GM18505 (cell line): Measurements from ENCODE around the gene SIK2.

Source experiments
- ATAC-seq: cut with Tn5 transposase; IDR thresholded peaks from one replicate; pipeline ENCODE4 v1.9.1; 2021; ENCODE audit not compliant: unreplicated experiment
- POLR2A ChIP-seq: IDR thresholded peaks from 4 replicates; pipeline ENCODE4 v1.6.1; 2011; ENCODE audit warnings: borderline replicate concordance; ENCODE audit not compliant: insufficient read depth, insufficient read length; ENCODE audit errors: extremely low read depth

SIK2 gene

GRCh38 chr11:111620518-111620917 lies 18.3 kb downstream of the SIK2 start:
- TF ChIP-seq POLR2A = no peak
- ATAC-seq = no peak

GRCh38 chr11:111623527-111624030 lies 21.3 kb downstream of the SIK2 start:
- no peak for TF ChIP-seq POLR2A

GRCh38 chr11:111624608-111625007 lies 22.4 kb downstream of the SIK2 start:
- no peak for TF ChIP-seq POLR2A
- ATAC-seq = no peak

More at GRCh38 chr11:111623527-111624030, 21.3 kb downstream of the SIK2 start:
- ATAC-seq = no peak

GRCh38 chr11:111627591-111627990 lies 25.3 kb downstream of the SIK2 start:
- TF ChIP-seq POLR2A = no peak
- ATAC-seq = no peak

- TF ChIP-seq POLR2A = no peak
- ATAC-seq = no peak
These were observed 27.2 kb downstream of the SIK2 start for GRCh38 chr11:111629499-111629898.

- no peak for ATAC-seq
- TF ChIP-seq POLR2A = no peak
These were observed 28.9 kb downstream of the SIK2 start for GRCh38 chr11:111631024-111631665.

- no peak for TF ChIP-seq POLR2A
- no peak for ATAC-seq
These were observed 29.4 kb downstream of the SIK2 start for GRCh38 chr11:111631666-111632039.

GRCh38 chr11:111632516-111633220 lies 30.4 kb downstream of the SIK2 start:
- TF ChIP-seq POLR2A = no peak
- ATAC-seq = no peak

- no peak for ATAC-seq
- no peak for TF ChIP-seq POLR2A
These were observed 31.0 kb downstream of the SIK2 start for GRCh38 chr11:111633248-111633647.

- ATAC-seq = no peak
- TF ChIP-seq POLR2A = no peak
These were observed 31.6 kb downstream of the SIK2 start for GRCh38 chr11:111633756-111634362.

GRCh38 chr11:111634981-111635705 lies 32.9 kb downstream of the SIK2 start:
- TF ChIP-seq POLR2A = no peak
- ATAC-seq = no peak

- no peak for TF ChIP-seq POLR2A
These were observed 33.4 kb downstream of the SIK2 start for GRCh38 chr11:111635706-111636045.

GRCh38 chr11:111637885-111638284 lies 35.6 kb downstream of the SIK2 start:
- no peak for ATAC-seq
- no peak for TF ChIP-seq POLR2A

More at GRCh38 chr11:111635706-111636045, 33.4 kb downstream of the SIK2 start:
- ATAC-seq = no peak
